Activated CD4-positive, alpha-beta memory T cell treated with anti-CD3 and anti-CD28 coated beads, Interleukin-2, amount 10 ng/mL, durations not matched to agents 7 days and 5 days (primary cell): ENCODE results near the gene PPIF. TPM values are rescaled to one million over a fixed set of nuclear protein-coding genes. Genes with fewer than 3 reads are reported as not detected.

ENCODE experiments used
- CTCF ChIA-PET: fragments of 350-600 bp; sonication (Branson Sonifier 250); formaldehyde crosslinking; loops from one replicate; lab custom pipeline; 2021; ENCODE audit warnings: antibody characterized with exemption, inconsistent platforms; lab: Charles Lee
- POLR2A ChIA-PET: fragments of 350-600 bp; sonication (Branson Sonifier 250); formaldehyde crosslinking; loops from one replicate; lab custom pipeline; 2021; ENCODE audit warnings: antibody characterized with exemption; lab: Charles Lee
- DNase-seq: peaks from one replicate; pipeline ENCODE4 v3.0.0-alpha.2; 2020
- H3K27ac Mint-ChIP-seq: one replicate; pipeline ENCODE4 v1.8.0; 2021; ENCODE audit warnings: mild to moderate bottlenecking, mixed read lengths
- H3K27me3 Mint-ChIP-seq: one replicate; pipeline ENCODE4 v1.8.0; 2021; ENCODE audit warnings: mixed read lengths
- H3K36me3 Mint-ChIP-seq: one replicate; pipeline ENCODE4 v1.8.0; 2021; ENCODE audit warnings: low read depth, mixed read lengths
- H3K4me1 Mint-ChIP-seq: one replicate; pipeline ENCODE4 v1.8.0; 2021; ENCODE audit warnings: mixed read lengths
- H3K4me3 Mint-ChIP-seq: one replicate; pipeline ENCODE4 v1.8.0; 2021; ENCODE audit warnings: mild to moderate bottlenecking, mixed read lengths
- H3K9me3 Mint-ChIP-seq: one replicate; pipeline ENCODE4 v1.8.0; 2021; ENCODE audit warnings: mixed read lengths
- total RNA-seq, 2 experiments: library from RNA; stranded (reverse); gene quantifications; one replicate each; pipeline ENCODE4 v1.2.3, GENCODE V29; 2021

PPIF gene
- total RNA-seq, 2 experiments from 2014 or later = 80.7 to 88.4 TPM

DNA sequence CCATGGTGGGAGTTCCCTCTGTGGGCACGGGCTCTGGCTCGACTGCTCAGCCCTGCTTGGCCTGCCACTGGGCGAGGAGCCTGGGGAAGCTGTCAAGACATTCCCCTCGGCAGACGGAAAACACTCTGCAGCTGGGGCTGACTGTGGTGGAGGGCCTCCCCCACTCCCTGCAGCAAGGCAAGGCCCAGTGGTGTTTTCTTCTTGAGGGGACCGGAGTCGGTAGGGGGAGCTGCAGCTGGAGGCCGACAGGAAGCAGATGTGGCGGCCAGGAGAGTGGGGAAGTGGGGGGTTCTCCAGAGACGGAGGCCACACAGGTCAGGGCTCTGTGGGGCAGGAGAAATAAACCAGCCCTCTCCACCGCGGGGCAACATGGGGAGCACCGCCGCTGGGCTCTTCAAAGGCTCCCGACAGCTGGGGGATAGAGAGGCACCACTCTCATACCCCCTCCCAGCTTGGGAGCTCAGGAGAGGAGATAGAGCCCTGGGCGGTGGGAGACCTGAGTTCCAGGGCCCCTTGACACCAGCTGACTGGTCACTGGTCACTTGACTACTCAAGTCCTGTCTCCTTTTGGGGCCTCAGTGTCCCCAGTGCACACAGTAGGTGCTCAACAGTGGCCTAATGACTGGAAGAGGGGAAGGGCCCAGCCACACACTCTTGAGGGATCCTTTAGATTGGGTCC lies 43.4 kb downstream of the PPIF start:
- H3K27ac Mint-ChIP-seq = no peak overlapping the region
- CTCF ChIA-PET = interaction anchor here (0.8 to 1.2 kb wide), 3 partner anchors 9 to 49 kb away, joined by 3 read pairs; no protein-coding TSS in a partner anchor
- no peaks in the 10 kb centered on the region for H3K9me3 Mint-ChIP-seq
- DNase-seq = no peak
- no peak overlapping the region for H3K4me3 Mint-ChIP-seq
- no peaks in the 10 kb centered on the region for H3K4me1 Mint-ChIP-seq
- POLR2A ChIA-PET = no interaction called here
- no peaks in the 10 kb centered on the region for H3K36me3 Mint-ChIP-seq
- no peaks in the 10 kb centered on the region for H3K27me3 Mint-ChIP-seq

GRCh38 chr10:79391231-79392019 lies 44.2 kb downstream of the PPIF start:
- no peaks in the 10 kb centered on the region for H3K4me1 Mint-ChIP-seq
- no peak overlapping the region for H3K27ac Mint-ChIP-seq
- H3K4me3 Mint-ChIP-seq = no peak overlapping the region
- no peaks in the 10 kb centered on the region for H3K36me3 Mint-ChIP-seq
- POLR2A ChIA-PET = no interaction called here
- CTCF ChIA-PET = interaction anchor here (0.9 to 1.2 kb wide), 2 partner anchors 9 to 17 kb away, joined by 3 read pairs; no protein-coding TSS in a partner anchor
- H3K27me3 Mint-ChIP-seq = no peaks in the 10 kb centered on the region
- no peak for DNase-seq
- no peaks in the 10 kb centered on the region for H3K9me3 Mint-ChIP-seq

- no peak for DNase-seq
- H3K27ac Mint-ChIP-seq = no peak overlapping the region
- H3K27me3 Mint-ChIP-seq = no peaks in the 10 kb centered on the region
- no peaks in the 10 kb centered on the region for H3K9me3 Mint-ChIP-seq
- H3K4me1 Mint-ChIP-seq = no peaks in the 10 kb centered on the region
- ChIA-PET POLR2A (no interaction called here), CTCF (no interaction called here)
- no peaks in the 10 kb centered on the region for H3K36me3 Mint-ChIP-seq
- no peak overlapping the region for H3K4me3 Mint-ChIP-seq
Observed at GRCh38 chr10:79392020-79392398, 44.7 kb downstream of the PPIF start.

DNA sequence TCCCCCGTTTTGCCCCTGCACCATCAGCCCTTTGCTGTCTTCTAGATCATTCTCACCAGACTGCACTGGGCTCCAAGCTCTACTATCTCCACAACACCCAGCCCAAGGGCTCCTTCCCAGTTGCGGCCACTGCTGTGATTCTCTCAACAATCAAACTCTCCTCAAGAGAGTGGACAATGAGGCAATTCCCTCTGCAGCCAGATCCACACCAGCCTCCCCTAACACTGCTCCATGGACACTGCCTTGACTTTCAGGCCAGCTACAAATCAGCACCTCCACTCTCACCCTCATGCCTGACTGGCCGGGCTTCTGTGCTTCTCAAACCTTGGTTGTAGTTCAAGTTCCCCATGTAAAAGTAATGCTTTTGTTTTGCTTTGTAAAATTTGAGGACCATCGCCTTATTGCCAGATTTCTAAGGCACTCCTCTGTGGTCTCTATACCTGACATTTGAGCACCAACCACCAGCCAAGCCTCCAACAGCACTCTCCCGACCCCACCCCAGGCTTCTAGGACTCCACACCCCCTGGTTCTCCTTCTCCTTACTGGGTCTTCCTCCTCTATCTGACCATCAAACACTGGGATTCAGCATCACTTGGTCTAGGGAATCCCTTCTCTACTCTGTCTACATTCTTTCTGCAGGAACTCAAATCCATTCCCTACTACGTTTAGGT lies 45.4 kb downstream of the PPIF start:
- Mint-ChIP-seq H3K27ac (no peak overlapping the region), H3K36me3 (no peaks in the 10 kb centered on the region), H3K9me3 (no peaks in the 10 kb centered on the region), H3K4me1 (no peaks in the 10 kb centered on the region), H3K27me3 (no peaks in the 10 kb centered on the region), H3K4me3 (no peak overlapping the region)
- POLR2A ChIA-PET = no interaction called here
- DNase-seq = no peak
- CTCF ChIA-PET = no interaction called here

GRCh38 chr10:79393221-79393923 lies 46.1 kb downstream of the PPIF start:
- no peak overlapping the region for H3K27ac Mint-ChIP-seq

DNA sequence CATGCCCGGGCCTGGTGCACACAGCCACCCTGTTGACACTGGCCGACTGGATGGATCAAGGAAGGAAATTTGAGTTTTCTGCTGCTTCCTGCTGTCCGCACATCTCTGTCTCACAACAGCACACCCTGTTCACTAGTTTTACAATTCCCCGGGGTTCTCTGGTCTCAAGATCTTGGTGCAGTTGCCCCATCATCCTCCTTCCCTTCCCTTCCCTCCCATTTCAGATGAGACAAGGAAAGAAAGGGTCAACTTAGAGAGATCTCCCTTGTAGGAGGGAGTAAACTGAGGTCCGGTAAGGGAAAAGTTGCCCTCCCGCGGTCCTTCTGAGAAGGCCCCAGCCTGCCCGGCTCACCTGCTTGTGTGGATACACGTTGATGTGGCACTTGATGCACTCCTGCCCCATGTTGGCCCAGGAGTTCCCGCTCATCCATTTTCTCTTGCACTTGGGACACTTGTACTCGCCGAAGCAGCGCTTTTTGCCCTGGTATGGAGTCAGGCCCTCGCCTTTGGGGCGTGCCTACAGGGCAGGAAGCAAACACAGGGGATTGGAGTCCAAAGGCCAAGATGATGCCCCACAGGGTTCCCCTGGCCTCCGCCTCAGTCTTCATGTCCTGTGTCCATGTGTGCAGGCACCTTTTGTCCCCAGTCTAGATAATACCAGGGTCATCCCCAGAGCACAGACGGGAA lies 46.8 kb downstream of the PPIF start:
- Mint-ChIP-seq H3K27me3 (no peaks in the 10 kb centered on the region), H3K27ac (no peak overlapping the region), H3K4me3 (no peak overlapping the region), H3K9me3 (no peaks in the 10 kb centered on the region), H3K36me3 (no peaks in the 10 kb centered on the region), H3K4me1 (no peaks in the 10 kb centered on the region)
- DNase-seq = no peak
- CTCF ChIA-PET = no interaction called here
- POLR2A ChIA-PET = no interaction called here

More at GRCh38 chr10:79393221-79393923, 46.1 kb downstream of the PPIF start:
- Mint-ChIP-seq H3K36me3 (no peaks in the 10 kb centered on the region), H3K4me1 (no peaks in the 10 kb centered on the region), H3K27me3 (no peaks in the 10 kb centered on the region), H3K9me3 (no peaks in the 10 kb centered on the region), H3K4me3 (no peak overlapping the region)
- ChIA-PET CTCF (no interaction called here), POLR2A (no interaction called here)
- no peak for DNase-seq

- ChIA-PET CTCF (interaction anchor here (1.4 to 1.6 kb wide), 2 partner anchors 21 to 74 kb away, joined by 3 to 4 read pairs; no protein-coding TSS in a partner anchor), POLR2A (no interaction called here)
- no peak for DNase-seq
- Mint-ChIP-seq H3K4me1 (peaks cover 2% of the 10 kb centered on the region), H3K27me3 (no peaks in the 10 kb centered on the region), H3K36me3 (no peaks in the 10 kb centered on the region), H3K27ac (no peak overlapping the region), H3K4me3 (no peak overlapping the region), H3K9me3 (no peaks in the 10 kb centered on the region)
Observed at GRCh38 chr10:79394664-79395063, 47.4 kb downstream of the PPIF start.

GRCh38 chr10:79396520-79396919 lies 49.3 kb downstream of the PPIF start:
- no peaks in the 10 kb centered on the region for H3K36me3 Mint-ChIP-seq
- H3K9me3 Mint-ChIP-seq = no peaks in the 10 kb centered on the region
- ChIA-PET CTCF (interaction anchor here (1.5 kb wide), 1 partner anchor 9 kb away, joined by 5 read pairs; no protein-coding TSS in a partner anchor), POLR2A (interaction anchor here (1.3 kb wide), 1 partner anchor 49 kb away, joined by 3 read pairs; no protein-coding TSS in a partner anchor)
- H3K27me3 Mint-ChIP-seq = no peaks in the 10 kb centered on the region
- no peak for DNase-seq
- H3K4me1 Mint-ChIP-seq = peaks cover 2% of the 10 kb centered on the region
- H3K27ac Mint-ChIP-seq = no peak overlapping the region
- H3K4me3 Mint-ChIP-seq = no peak overlapping the region

- Mint-ChIP-seq H3K27me3 (no peaks in the 10 kb centered on the region), H3K27ac (no peak overlapping the region), H3K4me1 (peaks cover 2% of the 10 kb centered on the region), H3K9me3 (no peaks in the 10 kb centered on the region), H3K4me3 (no peak overlapping the region), H3K36me3 (no peaks in the 10 kb centered on the region)
- DNase-seq = no peak
- POLR2A ChIA-PET = interaction anchor here (1.3 kb wide), 1 partner anchor 49 kb away, joined by 3 read pairs; no protein-coding TSS in a partner anchor
- CTCF ChIA-PET = no interaction called here
Observed at GRCh38 chr10:79397051-79397450, 49.8 kb downstream of the PPIF start.

DNA sequence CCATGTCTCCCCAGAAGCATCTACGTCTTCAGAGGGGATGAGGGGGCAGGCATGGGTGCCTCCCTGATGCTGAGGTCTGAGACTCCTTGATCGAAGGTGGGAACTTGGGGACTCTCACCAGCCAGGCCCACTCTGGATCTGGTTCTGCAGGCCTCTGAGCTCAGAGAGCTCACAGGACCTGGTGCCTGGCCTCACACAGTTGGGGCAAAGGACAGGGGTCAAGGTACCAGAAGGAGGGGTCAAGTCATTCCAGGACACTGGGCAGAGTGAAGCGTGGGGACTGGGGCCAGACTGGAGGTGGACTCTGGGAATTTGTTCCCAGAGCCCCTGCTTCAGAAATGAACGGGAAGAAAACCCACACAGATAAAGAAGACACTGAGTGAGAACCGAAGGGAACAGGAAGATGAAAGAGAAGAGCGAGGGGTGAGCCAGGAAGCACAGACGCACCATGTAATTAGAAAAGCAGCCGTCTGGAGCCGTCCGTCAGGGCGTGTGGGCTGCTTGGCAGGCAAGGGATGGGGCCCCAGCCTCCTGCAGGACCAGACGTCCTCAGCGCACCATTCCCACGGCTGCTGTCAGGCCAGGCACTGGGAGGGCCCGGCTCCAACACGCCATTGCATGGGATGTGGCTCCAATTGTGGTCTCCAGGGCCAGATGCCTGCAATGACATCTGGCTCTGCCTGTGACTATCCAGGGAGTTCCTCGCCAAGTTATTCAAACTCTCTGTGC lies 50.5 kb downstream of the PPIF start:
- H3K4me1 Mint-ChIP-seq = peaks cover 2% of the 10 kb centered on the region
- POLR2A ChIA-PET = no interaction called here
- no peaks in the 10 kb centered on the region for H3K36me3 Mint-ChIP-seq
- no peak overlapping the region for H3K4me3 Mint-ChIP-seq
- CTCF ChIA-PET = no interaction called here
- no peaks in the 10 kb centered on the region for H3K9me3 Mint-ChIP-seq
- H3K27ac Mint-ChIP-seq = no peak overlapping the region
- H3K27me3 Mint-ChIP-seq = no peaks in the 10 kb centered on the region
- DNase-seq = no peak

GRCh38 chr10:79398642-79399041 lies 51.4 kb downstream of the PPIF start:
- H3K4me3 Mint-ChIP-seq = no peak overlapping the region
- CTCF ChIA-PET = no interaction called here
- no peak overlapping the region for H3K27ac Mint-ChIP-seq

More at GRCh38 chr10:79398642-79399041, 51.4 kb downstream of the PPIF start:
- Mint-ChIP-seq H3K36me3 (no peaks in the 10 kb centered on the region), H3K27me3 (no peaks in the 10 kb centered on the region), H3K4me1 (peaks cover 2% of the 10 kb centered on the region), H3K9me3 (no peaks in the 10 kb centered on the region)
- POLR2A ChIA-PET = no interaction called here
- no peak for DNase-seq
